Measurements from ENCODE around the gene LONP2.

The LONP2 gene

DNA sequence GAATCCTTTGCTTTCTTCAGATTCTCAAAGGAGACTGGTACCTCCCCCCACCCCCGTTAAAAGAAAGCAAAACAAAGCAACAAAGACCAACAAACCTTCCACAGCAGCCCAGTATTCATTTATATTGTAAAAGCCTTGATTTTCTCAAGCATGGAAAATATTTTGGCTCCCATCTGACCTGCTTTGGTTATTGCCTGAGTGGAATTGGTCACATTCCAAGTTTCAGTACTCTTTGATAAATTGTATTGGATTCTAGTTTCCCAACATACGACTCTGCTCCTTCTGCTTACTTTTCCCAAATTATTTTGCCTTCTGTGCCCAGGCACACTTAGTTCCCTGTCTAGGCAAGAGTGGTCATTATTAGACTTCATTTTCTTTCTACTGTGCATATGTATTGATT, 2.0 kb downstream of the LONP2 start:
- Histone ChIP-seq H3K36me3 (replicated peaks in 1 of 2; ENCODE audit: control insufficient read depth in 2 of 2, insufficient read depth in 2 of 2, low read length in 2 of 2) (no peaks in the 10 kb centered on the region), H2BK120ac (ENCODE audit: low read depth, low read length) (no peak overlapping the region), H3K4me2 (ENCODE audit: insufficient read depth, low read length, poor library complexity, severe bottlenecking) (no peak overlapping the region), H2BK5ac (ENCODE audit: low read length) (no peak overlapping the region), H3K4me1 (ENCODE audit: control insufficient read depth in 2 of 2, insufficient read depth in 1 of 2, low read depth in 1 of 2, low read length in 2 of 2) (peaks cover 5 to 6% of the 10 kb centered on the region in 2 donors), H4K8ac (ENCODE audit: low read depth, low read length) (no peak overlapping the region), H3K23ac (ENCODE audit: low read depth, low read length, poor library complexity) (no peak overlapping the region), H3K9ac (ENCODE audit: low read depth, low read length, poor library complexity) (no peak overlapping the region), H3K14ac (ENCODE audit: low read length) (no peak overlapping the region), H3K79me1 (ENCODE audit: low read depth, low read length) (peaks cover 10% of the 10 kb centered on the region), H2AK5ac (ENCODE audit: low read depth, low read length) (no peak overlapping the region), H2BK12ac (ENCODE audit: low read length) (no peak overlapping the region), H3K4ac (ENCODE audit: low read length) (no peak overlapping the region), H2BK15ac (ENCODE audit: low read length) (no peak overlapping the region), H3K27ac (replicated peaks; ENCODE audit: low read length) (no peak overlapping the region), H3K4me3 (ENCODE audit: low read length in 2 of 2) (no peak overlapping the region), H2AFZ (ENCODE audit: low read length) (no peak overlapping the region), H3K18ac (ENCODE audit: low read length) (no peak overlapping the region), H3K27me3 (ENCODE audit: control insufficient read depth in 3 of 3, insufficient read depth in 3 of 3, low read depth in 1 of 3, low read length in 3 of 3) (no peaks in the 10 kb centered on the region), H4K91ac (ENCODE audit: low read depth, low read length, poor library complexity) (no peak overlapping the region), H3K9me3 (replicated peaks in 1 of 2; ENCODE audit: control insufficient read depth in 2 of 2, insufficient read depth in 1 of 2, low read depth in 1 of 2, low read length in 2 of 2) (no peaks in the 10 kb centered on the region)
- DNase-seq (ENCODE audit: low spot score) = no peak
- no CpG with 5 or more reads among the region's 2 CpGs for WGBS, 2 donors (ENCODE audit: extremely low coverage in 2 of 2, insufficient read length in 2 of 2, insufficient replicate concordance in 1 of 2)

DNA sequence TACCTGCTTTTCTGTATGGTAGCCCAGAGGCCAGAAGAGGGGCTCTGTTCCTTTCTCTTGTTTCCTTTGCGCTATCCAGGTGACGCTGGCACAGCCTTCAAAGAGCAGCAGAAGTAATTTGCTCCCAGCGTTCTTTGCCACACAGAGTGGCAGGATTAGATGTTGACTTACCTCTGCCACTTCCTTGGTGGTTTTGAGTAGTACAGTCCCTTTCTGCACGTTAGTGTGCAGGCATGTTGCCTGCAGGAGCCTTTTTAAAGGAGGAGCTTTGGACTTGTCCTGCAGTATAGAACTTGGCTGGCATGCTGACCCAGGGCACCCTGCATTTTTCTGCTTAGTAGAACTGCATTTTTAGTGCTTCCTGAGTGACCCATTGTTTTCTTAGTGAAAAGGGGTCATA, 3.2 kb downstream of the LONP2 start, which contains the start of gene ABCC11:
Gene ABCC11, minus strand, starts transcription at position 229 of the 400 bp plus-strand sequence. CDS start 15,618 bp downstream, outside the sequence.
- H3K36me3 ChIP-seq (replicated peaks in 1 of 2; ENCODE audit: control insufficient read depth in 2 of 2, insufficient read depth in 2 of 2, low read length in 2 of 2) = peaks cover 2 to 6% of the 10 kb centered on the region in 2 donors
- no peak within 1 kb of the TSS for H3K9ac ChIP-seq (ENCODE audit: low read depth, low read length, poor library complexity)
- H3K79me1 ChIP-seq (ENCODE audit: low read depth, low read length) = peaks cover 10% of the 10 kb centered on the region
- no peak within 1 kb of the TSS for H2AFZ ChIP-seq (ENCODE audit: low read length)
- no peak within 1 kb of the TSS for H3K14ac ChIP-seq (ENCODE audit: low read length)
- H2BK12ac ChIP-seq (ENCODE audit: low read length) = no peak within 1 kb of the TSS
- H4K8ac ChIP-seq (ENCODE audit: low read depth, low read length) = no peak within 1 kb of the TSS
- H3K4me3 ChIP-seq (ENCODE audit: low read length in 2 of 2) = no peak within 1 kb of the TSS
- H2AK5ac ChIP-seq (ENCODE audit: low read depth, low read length) = no peak within 1 kb of the TSS
- H3K9me3 ChIP-seq (replicated peaks in 1 of 2; ENCODE audit: control insufficient read depth in 2 of 2, insufficient read depth in 1 of 2, low read depth in 1 of 2, low read length in 2 of 2) = no peaks in the 10 kb centered on the region
- H3K4me1 ChIP-seq (ENCODE audit: control insufficient read depth in 2 of 2, insufficient read depth in 1 of 2, low read depth in 1 of 2, low read length in 2 of 2) = peaks cover 5 to 6% of the 10 kb centered on the region in 2 donors
- no CpG with 5 or more reads among the region's 4 CpGs for WGBS, 2 donors (ENCODE audit: extremely low coverage in 2 of 2, insufficient read length in 2 of 2, insufficient replicate concordance in 1 of 2)
- H2BK5ac ChIP-seq (ENCODE audit: low read length) = no peak within 1 kb of the TSS
- no peak within 1 kb of the TSS for H2BK120ac ChIP-seq (ENCODE audit: low read depth, low read length)
- no peak for DNase-seq (ENCODE audit: low spot score)
- no peak within 1 kb of the TSS for H3K27ac ChIP-seq (replicated peaks; ENCODE audit: low read length)
- no peak within 1 kb of the TSS for H3K4me2 ChIP-seq (ENCODE audit: insufficient read depth, low read length, poor library complexity, severe bottlenecking)
- no peak within 1 kb of the TSS for H2BK15ac ChIP-seq (ENCODE audit: low read length)
- no peak within 1 kb of the TSS for H3K18ac ChIP-seq (ENCODE audit: low read length)
- no peak within 1 kb of the TSS for H3K23ac ChIP-seq (ENCODE audit: low read depth, low read length, poor library complexity)
- no peaks in the 10 kb centered on the region for H3K27me3 ChIP-seq (ENCODE audit: control insufficient read depth in 3 of 3, insufficient read depth in 3 of 3, low read depth in 1 of 3, low read length in 3 of 3)
- H3K4ac ChIP-seq (ENCODE audit: low read length) = no peak within 1 kb of the TSS
- no peak within 1 kb of the TSS for H4K91ac ChIP-seq (ENCODE audit: low read depth, low read length, poor library complexity)

DNA sequence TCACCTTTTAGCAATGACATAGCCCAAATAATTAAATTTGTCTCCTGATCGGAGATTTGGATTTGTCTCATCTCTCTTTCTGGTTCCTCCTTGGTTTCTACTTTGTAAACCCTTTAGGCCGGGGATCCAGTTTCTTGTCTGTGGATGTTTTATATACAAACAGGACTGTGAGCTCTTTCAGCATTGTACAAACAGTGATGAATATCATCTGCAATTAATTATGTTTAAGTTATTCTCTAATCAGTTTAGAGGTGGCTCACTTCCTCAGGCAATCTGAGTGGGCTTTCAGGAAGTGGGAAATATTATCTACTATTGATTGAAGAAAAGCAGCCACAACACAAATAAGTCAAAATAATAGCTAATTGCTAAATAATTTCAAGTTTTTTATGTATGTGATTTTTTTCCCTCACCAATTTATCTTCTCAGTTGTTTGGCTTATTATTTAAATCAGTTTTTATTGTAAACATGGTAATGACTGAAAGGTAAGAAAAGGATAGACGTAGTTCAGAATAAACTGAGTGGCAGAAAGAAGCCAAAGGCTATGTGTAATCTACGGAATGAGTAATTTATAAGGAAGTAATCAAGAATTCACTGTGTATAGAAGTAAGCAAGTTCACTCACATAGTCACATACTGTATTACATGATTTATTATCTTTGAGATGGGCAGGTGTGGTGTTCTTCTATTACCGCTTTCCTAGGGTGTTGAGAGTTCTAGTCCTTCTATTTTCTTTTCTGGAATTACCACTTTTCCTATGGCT, 6.6 kb downstream of the LONP2 start:
- Histone ChIP-seq H3K36me3 (replicated peaks in 1 of 2; ENCODE audit: control insufficient read depth in 2 of 2, insufficient read depth in 2 of 2, low read length in 2 of 2) (peaks cover 5 to 38% of the 10 kb centered on the region in 2 donors), H2AFZ (ENCODE audit: low read length) (no peak overlapping the region), H3K23ac (ENCODE audit: low read depth, low read length, poor library complexity) (no peak overlapping the region), H2BK12ac (ENCODE audit: low read length) (no peak overlapping the region), H3K4me3 (ENCODE audit: low read length in 2 of 2) (no peak overlapping the region), H4K91ac (ENCODE audit: low read depth, low read length, poor library complexity) (no peak overlapping the region), H3K79me1 (ENCODE audit: low read depth, low read length) (no peaks in the 10 kb centered on the region), H3K27ac (replicated peaks; ENCODE audit: low read length) (no peak overlapping the region), H2AK5ac (ENCODE audit: low read depth, low read length) (no peak overlapping the region), H3K4me1 (ENCODE audit: control insufficient read depth in 2 of 2, insufficient read depth in 1 of 2, low read depth in 1 of 2, low read length in 2 of 2) (no peaks in the 10 kb centered on the region), H3K18ac (ENCODE audit: low read length) (no peak overlapping the region), H2BK120ac (ENCODE audit: low read depth, low read length) (no peak overlapping the region), H3K14ac (ENCODE audit: low read length) (no peak overlapping the region), H3K27me3 (ENCODE audit: control insufficient read depth in 3 of 3, insufficient read depth in 3 of 3, low read depth in 1 of 3, low read length in 3 of 3) (no peaks in the 10 kb centered on the region), H3K9ac (ENCODE audit: low read depth, low read length, poor library complexity) (no peak overlapping the region), H3K9me3 (replicated peaks in 1 of 2; ENCODE audit: control insufficient read depth in 2 of 2, insufficient read depth in 1 of 2, low read depth in 1 of 2, low read length in 2 of 2) (no peaks in the 10 kb centered on the region), H4K8ac (ENCODE audit: low read depth, low read length) (no peak overlapping the region), H3K4ac (ENCODE audit: low read length) (no peak overlapping the region), H2BK15ac (ENCODE audit: low read length) (no peak overlapping the region), H2BK5ac (ENCODE audit: low read length) (no peak overlapping the region), H3K4me2 (ENCODE audit: insufficient read depth, low read length, poor library complexity, severe bottlenecking) (no peak overlapping the region)
- WGBS, 2 donors (ENCODE audit: extremely low coverage in 2 of 2, insufficient read length in 2 of 2, insufficient replicate concordance in 1 of 2) = no CpG with 5 or more reads among the region's 5 CpGs
- DNase-seq (ENCODE audit: low spot score) = no peak

DNA sequence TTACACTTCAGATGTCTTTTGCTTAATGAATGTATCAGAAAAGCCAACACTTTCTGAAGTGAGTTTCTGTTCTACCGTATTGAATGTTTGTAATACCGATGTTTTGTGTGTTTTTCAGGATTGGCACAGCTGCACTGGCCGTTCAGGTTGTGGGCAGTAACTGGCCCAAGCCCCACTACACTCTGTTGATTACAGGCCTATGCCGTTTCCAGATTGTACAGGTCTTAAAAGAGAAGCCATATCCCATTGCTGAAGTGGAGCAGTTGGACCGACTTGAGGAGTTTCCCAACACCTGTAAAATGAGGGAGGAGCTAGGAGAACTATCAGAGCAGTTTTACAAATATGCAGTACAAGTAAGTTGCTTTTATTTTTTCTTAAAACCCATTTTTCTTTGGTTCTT, 7.9 kb downstream of the LONP2 start:
- no peak for DNase-seq (ENCODE audit: low spot score)
- Histone ChIP-seq H3K79me1 (ENCODE audit: low read depth, low read length) (no peaks in the 10 kb centered on the region), H3K23ac (ENCODE audit: low read depth, low read length, poor library complexity) (no peak overlapping the region), H3K27me3 (ENCODE audit: control insufficient read depth in 3 of 3, insufficient read depth in 3 of 3, low read depth in 1 of 3, low read length in 3 of 3) (no peaks in the 10 kb centered on the region), H2BK5ac (ENCODE audit: low read length) (no peak overlapping the region), H3K27ac (replicated peaks; ENCODE audit: low read length) (no peak overlapping the region), H2BK120ac (ENCODE audit: low read depth, low read length) (no peak overlapping the region), H2BK12ac (ENCODE audit: low read length) (no peak overlapping the region), H3K4me1 (ENCODE audit: control insufficient read depth in 2 of 2, insufficient read depth in 1 of 2, low read depth in 1 of 2, low read length in 2 of 2) (no peaks in the 10 kb centered on the region), H3K9ac (ENCODE audit: low read depth, low read length, poor library complexity) (no peak overlapping the region), H2BK15ac (ENCODE audit: low read length) (no peak overlapping the region), H3K4ac (ENCODE audit: low read length) (no peak overlapping the region), H3K14ac (ENCODE audit: low read length) (no peak overlapping the region), H3K18ac (ENCODE audit: low read length) (no peak overlapping the region), H4K91ac (ENCODE audit: low read depth, low read length, poor library complexity) (no peak overlapping the region), H3K9me3 (replicated peaks in 1 of 2; ENCODE audit: control insufficient read depth in 2 of 2, insufficient read depth in 1 of 2, low read depth in 1 of 2, low read length in 2 of 2) (no peaks in the 10 kb centered on the region), H4K8ac (ENCODE audit: low read depth, low read length) (no peak overlapping the region), H2AFZ (ENCODE audit: low read length) (no peak overlapping the region), H3K4me3 (ENCODE audit: low read length in 2 of 2) (no peak overlapping the region), H3K36me3 (replicated peaks in 1 of 2; ENCODE audit: control insufficient read depth in 2 of 2, insufficient read depth in 2 of 2, low read length in 2 of 2) (peaks cover 5 to 50% of the 10 kb centered on the region in 2 donors), H3K4me2 (ENCODE audit: insufficient read depth, low read length, poor library complexity, severe bottlenecking) (no peak overlapping the region), H2AK5ac (ENCODE audit: low read depth, low read length) (no peak overlapping the region)
- no CpG with 5 or more reads among the region's 5 CpGs for WGBS, 2 donors (ENCODE audit: extremely low coverage in 2 of 2, insufficient read length in 2 of 2, insufficient replicate concordance in 1 of 2)
